Fibroblast of skin of abdomen (primary cell): ENCODE measurements around the gene HECW1.
"Not testable (repeated sequence)": the region's sequence is repeated elsewhere in the genome, so short reads cannot be mapped to it uniquely, and the experiment has no call there.

Source experiments
- DNase-seq: peaks from one replicate; pipeline ENCODE4 v3.0.0-alpha.2; 2013

HECW1 gene

DNA sequence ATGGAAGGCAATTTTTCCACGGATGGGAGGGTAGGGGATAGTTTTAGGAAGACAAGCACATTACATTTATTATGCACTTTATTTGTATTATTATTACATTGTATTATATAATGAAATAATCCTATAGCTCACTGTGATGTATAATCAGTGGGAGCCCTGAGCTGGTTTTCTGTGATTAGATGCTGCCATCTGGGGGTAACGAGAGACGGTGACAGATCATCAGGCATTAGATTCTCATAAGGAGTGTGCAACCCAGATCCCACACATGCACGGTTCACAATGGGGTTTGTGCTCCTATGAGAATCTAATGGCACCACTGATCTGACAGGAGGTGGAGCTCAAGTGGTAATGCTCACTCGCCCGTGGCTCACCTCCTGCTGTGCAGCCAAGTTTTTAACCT is 366.6 kb downstream of the HECW1 start:
- no peak for DNase-seq

DNA sequence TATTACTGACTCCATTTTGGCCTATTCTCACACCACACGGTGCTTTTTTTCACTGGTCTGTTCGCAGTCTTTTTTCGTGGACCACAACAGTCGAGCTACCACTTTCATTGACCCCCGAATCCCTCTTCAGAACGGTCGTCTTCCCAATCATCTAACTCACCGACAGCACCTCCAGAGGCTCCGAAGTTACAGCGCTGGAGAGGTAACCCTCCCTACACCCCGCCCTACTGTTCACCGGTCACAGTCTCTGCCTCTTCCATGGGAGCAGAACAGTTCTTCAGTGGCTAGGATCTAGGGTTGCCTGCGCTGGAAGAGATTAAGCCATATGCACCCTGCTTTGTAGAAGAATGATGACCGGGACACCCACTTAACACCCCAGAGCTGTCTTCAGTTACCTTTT is 367.1 kb downstream of the HECW1 start:
- DNase-seq = no peak

DNA sequence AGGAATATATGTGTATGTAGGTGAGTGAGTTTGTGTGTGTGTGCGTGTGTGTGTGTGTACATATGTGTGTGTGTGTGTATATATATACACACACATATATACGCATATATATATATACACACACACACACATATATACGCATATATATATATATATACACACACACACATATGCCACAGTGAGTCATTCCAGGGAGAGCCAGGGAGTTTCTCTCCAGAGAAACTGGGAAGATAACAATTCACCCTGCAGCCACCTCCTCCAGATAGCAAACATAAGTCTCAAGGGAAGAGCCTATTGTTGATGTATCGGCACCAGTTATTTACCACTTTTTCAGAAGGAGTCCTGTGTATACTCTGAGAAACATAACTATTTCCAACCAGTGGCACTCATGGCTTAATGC is 368.1 kb downstream of the HECW1 start:
- no peak for DNase-seq

DNA sequence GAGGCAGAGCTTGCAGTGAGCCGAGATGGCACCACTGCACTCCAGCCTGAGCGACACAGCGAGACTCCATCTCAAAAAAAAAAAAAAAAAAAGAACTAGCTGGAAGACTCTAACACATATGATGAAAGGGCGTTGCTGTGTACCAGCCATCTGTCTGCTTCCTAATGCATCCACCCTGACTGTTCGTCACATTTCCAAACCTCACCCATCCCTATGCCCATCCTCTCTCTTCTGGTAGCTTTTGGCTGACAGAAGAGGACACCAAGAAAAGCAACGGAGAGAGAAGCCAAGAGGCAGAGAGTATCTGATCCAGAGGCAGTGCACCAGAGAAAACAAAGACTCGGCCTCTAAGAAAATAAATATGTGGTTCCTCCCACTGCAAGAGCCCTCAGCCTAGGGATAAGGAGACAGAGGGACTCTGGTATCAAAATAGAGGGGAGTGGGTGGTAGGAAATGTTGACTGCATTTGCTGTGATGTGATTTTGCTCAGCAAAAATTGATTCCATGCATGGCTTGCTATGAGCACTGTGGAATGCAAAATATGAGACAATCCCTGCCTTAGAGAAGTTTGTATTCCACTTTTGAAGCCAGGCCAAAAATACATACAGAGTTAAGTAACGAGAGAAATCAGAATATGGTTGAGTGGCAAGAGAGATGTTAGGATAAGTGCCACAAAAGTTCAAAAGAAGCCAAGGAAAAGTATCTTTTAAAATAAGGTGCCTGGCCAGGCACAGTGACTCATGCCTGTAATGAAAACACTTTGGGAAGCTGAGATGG is 369.6 kb downstream of the HECW1 start:
- DNase-seq = peak; percentile 79

DNA sequence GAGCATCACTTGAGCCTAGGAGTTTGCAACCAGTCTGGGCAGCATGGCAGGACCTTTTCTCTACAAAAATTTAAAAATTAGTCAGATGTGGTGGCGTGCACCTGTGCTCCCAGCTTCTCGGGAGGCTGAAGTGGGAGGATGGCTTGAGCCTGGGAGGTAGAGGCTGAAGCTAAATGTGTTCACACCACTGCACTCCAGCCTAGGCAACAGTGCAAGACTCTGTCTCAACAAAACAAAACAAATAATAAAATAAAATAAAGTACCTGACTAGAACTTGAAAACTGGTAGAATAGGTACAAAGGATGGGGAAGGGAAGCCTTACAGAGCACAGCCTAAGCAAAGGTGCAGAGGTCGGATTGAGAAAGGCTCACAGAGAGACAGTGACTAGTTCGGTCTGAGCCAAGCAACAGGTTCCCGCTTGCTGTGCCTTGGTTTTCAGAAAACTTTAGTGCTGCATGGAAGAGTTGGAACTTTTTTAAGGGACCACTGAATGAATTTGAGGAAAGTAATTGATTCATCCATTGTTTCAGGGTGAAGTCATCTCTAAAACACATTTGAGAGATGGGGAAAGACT is 370.3 kb downstream of the HECW1 start:
- peak; percentile 26 for DNase-seq

DNA sequence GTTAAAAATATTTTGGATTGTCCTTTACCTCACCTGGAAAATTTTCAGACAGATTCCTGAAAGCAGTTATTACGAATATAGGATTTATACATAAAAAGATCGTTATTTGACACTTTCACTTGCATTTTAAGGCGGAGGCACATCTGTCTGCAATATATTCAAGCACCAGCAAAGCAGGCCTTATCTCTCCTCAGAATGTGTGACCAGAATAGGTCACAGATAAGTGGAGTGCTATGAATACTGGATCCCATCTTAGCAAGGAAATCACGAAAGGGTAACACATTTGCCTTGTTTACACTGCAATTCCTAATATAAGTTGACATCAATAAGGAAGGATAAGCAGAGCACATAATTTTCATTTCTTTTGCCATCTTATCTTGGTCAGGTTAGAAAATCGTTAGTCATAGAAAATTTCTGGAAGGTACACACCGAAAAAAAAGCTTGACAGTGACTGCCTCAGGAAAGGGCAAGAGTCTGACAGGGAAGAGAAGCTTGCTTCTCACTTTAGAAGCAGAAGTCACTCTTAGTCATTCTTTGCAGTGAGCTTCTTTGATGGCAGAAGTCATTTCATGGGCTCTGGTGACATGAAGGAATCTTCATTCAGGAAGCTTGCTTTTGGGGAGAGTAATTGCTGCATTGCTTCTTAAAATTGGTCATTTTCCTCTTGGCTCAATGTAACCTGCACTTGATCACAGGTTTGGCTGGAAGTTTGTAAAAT is 372.4 kb downstream of the HECW1 start:
- no peak for DNase-seq

DNA sequence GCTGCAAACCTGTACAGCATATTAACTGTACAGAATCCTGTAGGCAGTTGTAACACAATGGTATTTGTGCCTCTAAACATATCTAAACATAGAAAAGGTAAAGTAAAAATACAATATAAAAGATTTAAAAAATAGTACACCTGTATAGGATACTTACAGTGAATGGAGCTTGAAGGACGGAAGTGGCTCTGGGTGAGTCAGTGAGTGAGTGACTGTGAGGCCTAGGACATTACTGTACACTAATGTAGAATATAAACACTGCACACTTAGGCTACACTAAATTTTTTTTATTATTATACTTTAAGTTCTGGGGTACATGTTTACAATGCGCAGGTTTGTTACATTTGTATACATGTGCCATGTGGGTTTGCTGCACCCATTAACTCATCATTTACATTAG is 373.1 kb downstream of the HECW1 start:
- no peak for DNase-seq

DNA sequence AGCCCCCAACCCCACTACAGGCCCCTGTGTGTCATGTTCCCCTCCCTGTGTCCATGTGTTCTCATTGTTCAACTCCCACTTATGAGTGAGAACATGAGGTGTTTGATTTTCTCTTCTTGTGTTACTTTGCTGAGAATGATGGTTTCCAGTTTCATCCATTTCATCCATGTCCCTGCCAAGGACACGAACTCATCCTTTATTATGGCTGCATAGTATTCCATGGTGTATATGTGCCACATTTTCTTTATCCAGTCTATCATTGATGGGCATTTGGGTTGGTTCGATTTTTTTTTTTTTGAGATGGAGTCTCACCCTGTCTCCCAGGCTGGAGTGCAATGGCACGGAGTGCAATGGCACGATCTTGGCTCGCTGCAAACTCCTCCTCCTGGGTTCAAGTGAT is 373.6 kb downstream of the HECW1 start:
- not testable (repeated sequence) for DNase-seq

DNA sequence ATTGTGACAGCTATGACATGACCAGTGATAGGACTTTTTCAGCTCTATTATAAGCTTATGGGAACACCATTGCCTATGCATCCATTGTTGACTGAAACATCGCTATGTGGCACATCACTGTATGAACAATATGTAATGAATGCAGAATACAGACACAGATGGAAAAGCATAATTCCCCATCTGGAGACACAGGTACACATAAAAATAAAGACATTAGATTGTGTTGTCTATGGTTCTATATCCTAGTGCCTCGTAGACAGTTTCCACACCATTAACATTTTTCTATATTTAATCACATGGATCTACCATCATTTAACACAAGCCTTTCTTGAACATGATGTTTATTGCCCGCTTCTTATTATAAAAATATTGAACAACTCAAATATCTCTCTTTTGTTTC is 374.2 kb downstream of the HECW1 start:
- DNase-seq = no peak

DNA sequence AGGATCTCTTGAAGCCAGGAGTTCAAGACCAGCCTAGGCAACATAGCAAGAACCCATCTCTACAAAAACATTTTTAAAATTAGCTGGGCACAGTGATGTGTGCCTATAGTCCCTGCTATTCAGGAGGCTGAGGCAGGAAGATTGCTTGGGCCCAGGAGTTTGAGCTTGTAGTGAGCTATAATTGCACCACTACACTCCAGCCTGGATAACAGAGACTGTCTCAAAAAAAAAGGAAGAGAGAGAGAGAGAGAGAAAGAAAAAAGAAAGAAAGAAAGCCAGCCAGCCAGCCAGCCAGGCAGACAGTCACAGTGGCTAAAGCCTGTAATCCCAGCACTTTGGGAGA is 375.3 kb downstream of the HECW1 start:
- DNase-seq = no peak

DNA sequence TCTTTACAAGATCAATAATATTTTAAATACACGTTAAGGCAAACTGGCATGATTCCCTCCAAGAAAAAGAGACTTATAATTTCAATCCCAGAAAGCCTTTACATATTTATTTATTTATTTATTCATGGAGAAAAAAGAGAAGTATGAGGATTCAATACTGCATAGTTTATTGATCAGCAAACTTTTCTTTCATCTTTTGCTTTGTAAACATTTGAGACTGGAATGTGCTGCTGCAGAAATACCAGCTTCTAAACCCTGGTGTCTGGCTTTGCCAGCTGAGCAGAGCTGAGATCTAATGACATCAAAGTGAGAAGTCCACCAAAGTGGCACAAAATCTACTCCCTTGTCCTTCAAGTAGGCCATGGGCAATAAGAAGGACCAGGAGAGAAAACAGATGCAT is 376.8 kb downstream of the HECW1 start:
- no peak for DNase-seq

DNA sequence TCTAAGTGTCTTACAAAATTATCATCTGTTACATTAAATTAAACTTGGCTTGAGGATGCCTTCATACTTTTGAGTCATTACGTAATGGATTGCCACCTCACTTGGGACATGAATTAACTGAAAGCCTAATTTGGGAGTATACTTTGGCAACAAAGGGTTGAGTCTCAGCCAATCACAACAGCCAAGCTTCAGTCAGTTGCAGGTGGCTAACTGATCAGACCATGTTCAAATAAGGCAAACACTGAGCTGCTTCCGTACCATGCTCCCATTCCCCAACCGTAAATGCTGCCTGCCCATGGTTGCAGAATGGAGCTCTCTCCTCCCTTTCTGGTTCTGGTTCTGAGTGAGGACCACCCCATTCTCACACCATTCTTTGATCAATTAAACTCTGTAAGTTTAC is 377.6 kb downstream of the HECW1 start:
- DNase-seq = no peak

DNA sequence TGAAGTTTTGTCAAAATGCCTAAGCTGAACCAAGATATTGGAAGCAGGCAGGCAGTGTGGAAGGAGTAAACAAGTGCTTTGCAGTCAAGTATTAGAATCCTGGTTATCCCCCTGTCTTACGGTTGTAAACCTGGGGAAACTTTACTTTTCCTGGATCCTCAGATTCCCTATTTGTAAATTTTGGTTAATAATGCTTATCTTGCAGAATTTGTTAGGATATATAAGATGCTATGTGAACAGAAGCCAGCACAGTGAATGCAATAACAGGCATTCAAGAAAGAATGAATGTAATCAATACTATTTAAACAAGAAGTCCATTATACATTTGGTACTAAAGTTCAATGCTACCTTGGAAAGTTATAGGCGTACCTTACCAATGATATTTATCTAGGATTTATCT is 378.7 kb downstream of the HECW1 start:
- no peak for DNase-seq

DNA sequence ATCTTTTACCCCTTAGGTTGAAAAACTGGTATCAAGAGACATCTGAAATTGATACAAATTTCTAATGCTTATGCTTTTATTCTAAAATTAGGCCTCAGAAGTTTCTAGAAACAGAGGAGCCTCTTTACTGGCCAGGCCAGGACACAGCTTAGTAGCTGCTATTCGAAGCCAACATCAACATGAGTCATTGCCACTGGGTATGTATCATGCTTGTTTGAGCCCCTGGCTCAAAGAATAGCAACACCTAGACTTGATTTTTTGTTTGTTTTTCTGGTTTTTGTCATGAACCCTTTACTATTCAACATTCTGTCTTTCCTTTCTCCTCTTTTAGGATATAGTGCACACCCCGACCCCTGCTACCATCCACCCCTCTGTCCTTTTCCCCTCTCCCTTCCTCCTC is 379.5 kb downstream of the HECW1 start:
- DNase-seq = peak; percentile 66

DNA sequence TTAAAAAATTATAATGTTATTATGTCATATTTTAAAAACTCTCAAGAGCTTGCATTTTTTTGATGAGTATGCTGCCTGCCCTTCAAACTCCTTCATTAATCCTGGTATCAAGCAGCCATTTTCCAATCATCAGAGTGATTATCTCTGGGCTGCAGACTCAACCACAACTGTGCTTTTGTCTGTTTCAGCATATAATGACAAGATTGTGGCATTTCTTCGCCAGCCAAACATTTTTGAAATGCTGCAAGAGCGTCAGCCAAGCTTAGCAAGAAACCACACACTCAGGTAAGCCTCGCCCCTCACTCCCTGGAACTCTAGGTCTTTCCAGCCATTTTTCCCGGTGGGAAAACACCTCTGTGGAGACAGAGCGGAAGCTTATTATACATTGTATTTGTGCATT is 380.4 kb downstream of the HECW1 start:
- DNase-seq = no peak

DNA sequence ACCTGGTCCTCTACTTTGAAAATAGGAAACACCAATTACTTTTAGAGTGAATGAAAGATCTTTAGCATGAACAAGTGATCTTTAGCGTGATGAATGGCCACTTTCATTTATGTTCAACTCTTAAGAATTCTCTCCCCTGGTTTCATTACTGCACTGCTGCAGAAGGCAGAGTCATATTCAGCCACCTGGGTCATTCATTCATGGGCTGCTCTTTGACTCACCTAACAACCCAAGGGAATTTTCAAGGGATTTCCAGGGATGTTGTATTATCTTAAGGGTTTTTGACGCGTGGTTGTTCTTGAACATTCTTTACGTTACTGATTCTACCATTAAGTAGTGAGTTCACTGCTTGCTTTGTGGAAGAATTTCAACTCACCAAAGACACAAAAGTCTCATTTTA is 383.1 kb downstream of the HECW1 start:
- DNase-seq = no peak

DNA sequence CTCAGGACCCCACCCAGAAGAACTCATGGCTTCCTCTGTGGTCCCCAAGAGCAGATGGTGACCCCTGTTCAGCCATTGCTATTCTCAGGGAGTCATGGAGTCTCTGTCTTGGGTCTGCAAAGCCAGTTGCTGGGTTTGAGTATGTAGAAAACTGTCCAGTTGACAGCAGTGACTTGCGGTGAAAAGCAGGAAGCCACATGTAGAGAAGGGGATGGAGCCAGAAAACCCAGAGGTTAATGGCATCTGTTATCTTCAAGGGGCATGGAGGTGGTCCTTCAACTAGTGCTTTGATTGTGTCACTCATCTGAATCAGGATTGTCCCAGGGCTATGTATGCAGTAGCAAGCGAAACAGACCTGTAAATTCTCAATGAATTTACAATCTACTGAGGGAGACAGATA is 384.1 kb downstream of the HECW1 start:
- no peak for DNase-seq

DNA sequence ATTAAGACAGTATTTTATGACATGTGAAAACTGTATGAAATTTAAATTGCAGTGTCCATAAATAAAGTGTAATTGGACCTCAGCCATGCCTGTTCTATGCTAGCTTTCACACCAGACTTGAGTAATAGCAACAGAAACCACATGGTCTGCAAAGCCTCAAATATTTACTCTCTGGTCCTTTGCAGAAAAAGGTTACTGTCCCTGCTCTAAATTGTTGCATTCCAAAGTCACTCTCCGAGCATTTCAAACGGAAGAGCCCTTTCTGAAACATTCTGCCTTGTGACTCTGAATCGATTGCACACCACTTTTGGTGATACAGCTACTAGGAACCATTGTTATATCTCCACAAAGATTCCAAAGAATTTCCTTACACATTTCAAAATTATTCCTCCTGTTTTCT is 389.4 kb downstream of the HECW1 start:
- peak; percentile 85 for DNase-seq

DNA sequence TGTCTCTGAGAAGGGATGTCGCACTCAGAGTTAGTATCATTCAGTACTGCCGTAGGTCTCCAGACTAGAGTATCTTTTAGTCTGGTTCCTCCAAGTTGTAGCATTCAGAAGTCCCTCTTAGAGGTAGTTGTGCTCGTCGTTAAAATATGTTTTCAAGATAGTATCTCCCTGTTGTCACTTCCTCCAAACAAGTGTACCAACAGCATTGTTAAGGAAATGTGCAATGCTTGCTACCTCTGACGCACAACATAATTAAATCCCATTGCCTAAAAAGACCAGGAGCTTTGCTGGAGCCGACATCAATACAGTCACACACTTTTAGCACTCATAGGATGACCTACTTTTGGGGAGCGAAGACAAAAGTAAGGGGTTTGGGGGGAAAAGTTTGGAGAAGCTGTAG is 390.5 kb downstream of the HECW1 start:
- no peak for DNase-seq

DNA sequence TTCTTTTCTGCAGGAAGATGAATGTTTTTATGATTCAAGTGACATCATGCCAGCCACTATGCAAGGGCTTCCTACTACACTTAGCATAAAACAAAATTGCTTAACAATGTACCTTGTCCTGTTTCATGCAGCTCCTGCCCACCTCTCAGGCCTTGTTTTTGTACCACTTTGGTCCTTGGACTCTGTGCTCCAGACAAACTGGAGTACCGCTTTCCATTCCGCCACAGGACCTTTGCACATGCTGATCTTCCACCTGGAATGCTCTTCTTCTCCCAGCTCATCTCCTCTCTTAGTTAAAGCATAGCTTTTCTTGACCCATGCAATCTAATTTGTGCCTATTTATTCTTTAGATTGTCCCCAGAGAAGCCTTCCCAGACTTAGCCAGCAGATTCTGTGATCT is 393.0 kb downstream of the HECW1 start:
- DNase-seq = no peak

DNA sequence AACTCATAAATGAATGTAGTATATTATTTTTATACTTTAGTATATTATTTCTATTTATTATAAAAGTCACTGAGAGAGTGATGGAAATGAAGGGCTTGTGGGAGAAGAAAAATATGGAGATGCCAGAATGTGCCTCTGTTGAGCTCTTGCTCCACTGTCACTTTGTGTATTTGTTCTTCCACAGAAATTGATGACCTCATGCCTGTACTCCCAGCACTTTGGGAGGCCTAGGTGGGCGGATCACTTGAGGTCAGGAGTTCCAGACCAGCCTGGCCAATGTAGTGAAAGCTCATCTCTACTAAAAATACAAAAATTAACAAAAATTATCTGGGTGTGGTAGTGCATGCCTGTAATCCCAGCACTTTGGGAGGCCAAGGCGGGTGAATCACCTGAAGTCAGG is 394.0 kb downstream of the HECW1 start:
- no peak for DNase-seq

DNA sequence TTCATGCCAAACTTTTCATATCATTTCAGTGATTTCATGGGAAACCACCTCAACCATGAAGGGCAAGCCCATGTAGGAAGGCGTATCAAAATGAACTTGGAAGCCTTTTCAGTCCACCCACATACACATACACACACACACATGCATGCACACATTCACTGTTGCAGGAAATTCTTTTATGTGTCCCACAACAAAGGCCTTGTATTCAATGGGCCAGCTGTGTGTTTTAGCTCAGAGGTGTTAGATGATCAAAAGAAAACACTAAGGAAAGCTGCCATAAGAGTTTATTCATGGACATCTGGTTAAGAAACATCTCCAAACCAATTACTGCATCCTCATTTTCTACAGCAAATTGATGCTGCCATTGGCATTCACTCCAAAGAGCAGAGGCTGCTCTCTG is 396.0 kb downstream of the HECW1 start:
- DNase-seq = no peak

DNA sequence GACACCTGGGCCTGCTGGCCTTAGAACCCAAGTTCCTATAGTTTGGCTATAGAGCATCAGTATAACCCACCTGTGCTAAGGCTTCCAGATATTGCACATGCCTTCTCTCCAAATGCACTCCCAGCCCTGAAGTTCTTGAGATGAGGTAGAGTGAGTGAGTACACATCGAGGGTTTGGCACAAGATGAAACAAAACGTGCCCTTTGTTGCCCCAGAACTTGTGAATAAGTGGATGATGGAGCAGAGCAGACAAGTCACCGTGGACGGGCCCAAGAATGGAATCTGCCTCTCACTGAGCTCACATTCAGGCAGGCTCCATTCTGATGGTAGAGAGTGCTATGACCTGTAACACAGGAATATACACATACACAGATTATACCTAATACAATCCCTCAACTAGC is 397.5 kb downstream of the HECW1 start:
- DNase-seq = no peak

DNA sequence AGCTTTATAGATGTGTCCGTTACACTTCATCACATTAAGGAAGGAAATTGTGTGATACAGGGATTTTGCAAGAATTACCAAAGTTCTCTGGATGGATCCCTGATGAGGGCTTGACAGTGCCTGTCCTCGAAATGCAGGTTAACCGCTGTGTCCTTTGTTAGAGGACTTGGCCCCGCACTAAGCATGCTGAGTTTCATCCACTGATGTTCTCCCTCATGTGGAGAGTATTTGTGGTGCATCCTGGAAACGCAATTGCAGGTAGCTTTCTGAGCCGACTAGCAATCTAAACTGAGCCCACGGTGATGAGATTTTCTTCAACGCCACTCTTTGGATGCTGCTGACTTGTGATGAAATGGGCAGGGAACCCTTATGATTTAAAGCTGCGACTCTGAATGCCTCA is 398.6 kb downstream of the HECW1 start:
- DNase-seq = no peak
